K562 (cell line): Measurements from ENCODE around the gene CHRNB4. TPM values are rescaled to one million over a fixed set of nuclear protein-coding genes. Genes with fewer than 3 reads are reported as not detected.

Experiments used
- ATAC-seq: fragments of 200-7000 bp; cut with Tn5 transposase; 3 replicates; pipeline ENCODE4 v1.9.1; 2020; ENCODE audit warnings: moderate library complexity
- BruUV-seq: library from RNA; stranded (reverse); fragments of 400-500 nt; replicated peaks from 2 replicates; lab custom pipeline; 2021; lab: Mats Ljungman, UMichigan
- CTCF ChIA-PET: fragments of 300-600 bp; formaldehyde crosslinking; extraction: SDS; loops from one replicate; lab custom pipeline; 2021; ENCODE audit warnings: low intra/inter-chr PET ratio; lab: Yijun Ruan, JAX
- POLR2A ChIA-PET: fragments of 300-600, 350-650 bp; sonication (Branson Sonifier 250); formaldehyde crosslinking; extraction: SDS; loops from one replicate; lab custom pipeline; 2021; ENCODE audit warnings: antibody characterized with exemption, inconsistent platforms; lab: Yijun Ruan, JAX
- DNase-seq, 4 experiments: peaks; one replicate each; pipeline versions ENCODE4 v3.0.0 to v3.0.0-alpha.2; 2011 to 2018; ENCODE audit warnings: low spot score in 3 of 4, mixed read lengths in 3 of 4; ENCODE audit errors: extremely low read depth in 1 of 4
- FAIRE-seq: peaks from 2 replicates; lab custom pipeline; 2011; peaks lifted over from hg19 to GRCh38; lab: Jason Lieb, UNC
- H2AFZ ChIP-seq: 2 replicates; pipeline ENCODE4 v1.6.0; 2011; ENCODE audit warnings: low read depth, low read length, control low read depth, inconsistent platforms
- H3K27ac ChIP-seq: fragments of 200-600 bp; 3 replicates; pipeline ENCODE4 v1.8.0; 2011; ENCODE audit warnings: low read depth, mild to moderate bottlenecking, control low read depth, inconsistent platforms, low read length, moderate library complexity, mixed read lengths; ENCODE audit errors: extremely low read depth
- H3K27me3 ChIP-seq, 2 experiments: fragments of 300-600 bp in 1 of 2; 2 replicates in 1 of 2; 3 replicates in 1 of 2; pipeline versions ENCODE4 v1.6.0 to v1.8.0; 2011; ENCODE audit warnings: inconsistent platforms in 2 of 2, low read length in 2 of 2, mild to moderate bottlenecking in 1 of 2, mixed read lengths in 1 of 2, moderate library complexity in 1 of 2; ENCODE audit not compliant: control insufficient read depth in 2 of 2, insufficient read depth in 2 of 2
- H3K36me3 ChIP-seq: fragments of 300-600 bp; 3 replicates; pipeline ENCODE4 v1.8.0; 2011; ENCODE audit warnings: mild to moderate bottlenecking, low read length, inconsistent platforms; ENCODE audit not compliant: control insufficient read depth, insufficient read depth
- H3K4me1 ChIP-seq, 2 experiments: fragments of 200-600 bp in 1 of 2; replicated peaks in 1 of 2; 2 replicates in 1 of 2; 3 replicates in 1 of 2; pipeline versions ENCODE4 v1.5.1 to v1.8.0; 2011; ENCODE audit warnings: inconsistent platforms in 2 of 2, low read length in 2 of 2, mild to moderate bottlenecking in 1 of 2, mixed read lengths in 1 of 2, moderate library complexity in 1 of 2; ENCODE audit not compliant: control insufficient read depth in 2 of 2, insufficient read depth in 2 of 2
- H3K4me2 ChIP-seq: 2 replicates; pipeline ENCODE4 v1.6.1; 2011; ENCODE audit warnings: low read length, control low read depth, inconsistent platforms, mixed read lengths; ENCODE audit not compliant: insufficient read depth
- H3K4me3 ChIP-seq: fragments of 200-600 bp; sonication (generic), shearing (Covaris generic); 2 replicates; pipeline ENCODE4 v1.5.1; 2016; ENCODE audit warnings: control low read depth, inconsistent platforms
- H3K79me2 ChIP-seq: fragments of 200-600 bp; 3 replicates; pipeline ENCODE4 v1.8.0; 2011; ENCODE audit warnings: low read length, inconsistent platforms; ENCODE audit not compliant: control insufficient read depth, insufficient read depth
- H3K9ac ChIP-seq, 2 experiments: 2 replicates each; pipeline versions ENCODE4 v1.6.0 to v1.6.1; 2011; ENCODE audit warnings: low read depth in 2 of 2, low read length in 2 of 2, control low read depth in 1 of 2, inconsistent platforms in 1 of 2, mild to moderate bottlenecking in 1 of 2, mixed read lengths in 1 of 2; ENCODE audit not compliant: insufficient read depth in 1 of 2
- H3K9me1 ChIP-seq: one replicate; pipeline ENCODE4 v1.6.0; 2011; ENCODE audit warnings: inconsistent platforms, mild to moderate bottlenecking, low read length, moderate library complexity; ENCODE audit not compliant: control insufficient read depth, insufficient read depth
- H3K9me3 ChIP-seq: replicated peaks from 2 replicates; pipeline ENCODE4 v1.5.1; 2011; ENCODE audit warnings: low read depth, low read length, inconsistent platforms; ENCODE audit not compliant: control insufficient read depth, insufficient read depth
- H4K20me1 ChIP-seq: replicated peaks from 2 replicates; pipeline ENCODE4 v1.6.1; 2011; ENCODE audit warnings: low read length, inconsistent platforms, mixed read lengths; ENCODE audit not compliant: control insufficient read depth, insufficient read depth
- CHCHD3 ChIP-seq: fragments of 250-450 bp; sonication (Bioruptor Pico); IDR thresholded peaks from 2 replicates; pipeline ENCODE4 v2.1.2; 2022; ENCODE audit warnings: mild to moderate bottlenecking
- FOXM1 ChIP-seq, 2 experiments: fragments of 450-650 bp in 1 of 2; sonication (generic) in 1 of 2; formaldehyde crosslinking in 1 of 2; IDR thresholded peaks; 2 replicates each; pipeline versions ENCODE4 v1.6.1 to v1.9.0; 2017 to 2022; ENCODE audit warnings: low read depth in 2 of 2, mild to moderate bottlenecking in 2 of 2, missing genetic modification reagents in 1 of 2, moderate library complexity in 1 of 2
- MXI1 ChIP-seq: IDR thresholded peaks from 2 replicates; pipeline ENCODE4 v1.6.1; 2011; ENCODE audit warnings: low read depth, mild to moderate bottlenecking, improper control_type of control experiment, low read length
- NCOA4 ChIP-seq: fragments of 450-650 bp; IDR thresholded peaks from 2 replicates; pipeline ENCODE4 v1.6.1; 2018; ENCODE audit warnings: mild to moderate bottlenecking; ENCODE audit not compliant: partially characterized antibody
- RBM14 ChIP-seq: fragments of 200-400 bp; formaldehyde crosslinking; IDR thresholded peaks from 2 replicates; pipeline ENCODE4 v1.6.1; 2018; ENCODE audit warnings: low read depth, mild to moderate bottlenecking, low read length, moderate library complexity, borderline replicate concordance; ENCODE audit not compliant: insufficient read depth
- RBM22 ChIP-seq: fragments of 200-400 bp; formaldehyde crosslinking; IDR thresholded peaks from 2 replicates; pipeline ENCODE4 v1.6.1; 2018; ENCODE audit warnings: low read length, low read depth; ENCODE audit not compliant: poor library complexity, severe bottlenecking
- RBM25 ChIP-seq: fragments of 200-400 bp; formaldehyde crosslinking; IDR thresholded peaks from 2 replicates; pipeline ENCODE4 v1.6.1; 2018; ENCODE audit warnings: low read length, low read depth, moderate library complexity; ENCODE audit not compliant: severe bottlenecking
- SIRT6 ChIP-seq: IDR thresholded peaks from one replicate; pipeline ENCODE4 v1.6.1; 2012; ENCODE audit warnings: low read depth, mild to moderate bottlenecking, control low read depth, inconsistent platforms, low read length, moderate library complexity
- SMAD1 ChIP-seq: fragments of 150-350 bp; IDR thresholded peaks from 2 replicates; pipeline ENCODE4 v1.6.1; 2014; ENCODE audit warnings: low read length, low read depth; ENCODE audit not compliant: partially characterized antibody
- TAF15 ChIP-seq: fragments of 200-400 bp; formaldehyde crosslinking; IDR thresholded peaks from 2 replicates; pipeline ENCODE4 v1.6.1; 2017; ENCODE audit warnings: mild to moderate bottlenecking, low read depth, low read length, moderate library complexity
- ZBTB43 ChIP-seq: sonication (generic); formaldehyde crosslinking; IDR thresholded peaks from 2 replicates; pipeline ENCODE4 v1.8.0; 2023; ENCODE audit warnings: mild to moderate bottlenecking, missing genetic modification reagents
- ZBTB8A ChIP-seq: fragments of 450-650 bp; IDR thresholded peaks from 2 replicates; pipeline ENCODE4 v1.6.1; 2018; ENCODE audit warnings: mild to moderate bottlenecking, moderate library complexity; ENCODE audit not compliant: partially characterized antibody
- ZFPM2 ChIP-seq: fragments of 250-450 bp; sonication (Bioruptor Pico); IDR thresholded peaks from 2 replicates; pipeline ENCODE4 v1.5.1; 2022; ENCODE audit warnings: mild to moderate bottlenecking
- ZNF184 ChIP-seq: sonication (generic); formaldehyde crosslinking; IDR thresholded peaks from 2 replicates; pipeline ENCODE4 v1.5.0; 2020; ENCODE audit warnings: missing genetic modification reagents
- ZNF740 ChIP-seq, 3 experiments: fragments of 200-800 bp in 1 of 3; sonication (Bioruptor generic) in 1 of 3; sonication (generic) in 1 of 3; formaldehyde crosslinking in 1 of 3; IDR thresholded peaks; 2 replicates each; pipeline versions ENCODE4 v1.6.1 to v1.8.0; 2016 to 2022; ENCODE audit warnings: mild to moderate bottlenecking in 2 of 3, missing compliant biosample characterization in 2 of 3, missing genetic modification characterization in 2 of 3, missing genetic modification reagents in 1 of 3
- WGBS: fragments of 100-300 bp; shearing (Covaris generic); methylation state at CpG from one replicate; pipeline ENCODE4 v1.1.6; 2016; ENCODE audit warnings: low coverage, mixed read lengths; ENCODE audit not compliant: insufficient coverage; ENCODE audit errors: missing lambda C conversion rate; 5-methylcytosine and 5-hydroxymethylcytosine counted together
- in situ Hi-C: fragments of 300-500 bp; cut with MboI; formaldehyde crosslinking; loops from 4 replicates; pipeline ENCODE4 v1.15.0; 2018; ENCODE audit warnings: inconsistent platforms, mixed read lengths
- intact Hi-C: fragments of 100-400 bp; cut with micrococcal nuclease; formaldehyde crosslinking; loops from 2 replicates; pipeline ENCODE4 v1.14.2; 2022
- polyA plus RNA-seq, 8 experiments: library from polyadenylated mRNA; depleted of rRNA in 4 of 8; stranded (reverse) in 5 of 8; unstranded in 3 of 8; fragments of >200 nt; fragmentation: Nextera tagmentation in 2 of 8; fragmentation: Illumina TruSeq in 1 of 8; extraction: Ambion mirVana in 2 of 8; extraction: Trizol in 1 of 8; gene quantifications; 2 replicates each; pipeline versions ENCODE4 v1.2.1 to v1.2.3, GENCODE V29; 2011 to 2014; ENCODE audit warnings: inconsistent platforms in 1 of 8, missing spikeins in 1 of 8
- total RNA-seq, 7 experiments: library from RNA; depleted of rRNA in 6 of 7; stranded (reverse); fragments of >200 nt in 6 of 7; fragmentation: Illumina TruSeq in 2 of 7; extraction: Trizol in 2 of 7; gene quantifications; 2 replicates each; pipeline versions ENCODE4 v1.2.1 to v1.2.3, GENCODE V29; 2011 to 2021; ENCODE audit warnings: low replicate concordance in 1 of 7

The CHRNB4 gene
- total and polyA plus RNA-seq, 9 of the 15 experiments (the other 6 are each of a cell fraction or from before 2014, with no cell fraction given), result 0.08 to 0.18 TPM; not detected in 7

DNA sequence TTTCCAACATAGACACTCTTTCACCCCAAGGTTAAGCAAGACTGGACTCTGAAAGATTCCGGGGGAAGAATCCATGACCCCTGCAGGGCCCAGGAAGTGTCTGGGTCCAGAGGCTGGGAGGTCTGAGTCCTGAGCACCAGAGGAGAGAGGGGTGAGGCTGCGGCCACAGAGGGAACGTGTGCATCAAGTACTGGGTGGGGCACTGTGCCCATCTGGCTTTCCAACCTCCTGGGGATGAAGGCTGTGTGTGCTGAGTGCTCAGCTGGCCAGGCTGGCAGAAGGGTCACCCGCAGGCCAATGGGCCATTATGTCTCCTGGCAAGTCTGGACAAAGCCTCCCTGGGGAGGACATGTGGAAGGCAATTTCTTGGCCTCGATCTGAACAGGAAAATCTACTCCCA lies 23.5 kb downstream of the CHRNB4 start:
- CTCF ChIA-PET, result interaction anchor here (1.3 to 1.9 kb wide), 2 partner anchors 91 to 134 kb away, joined by 9 to 10 read pairs; no protein-coding TSS in a partner anchor

More for the DNA sequence above, 23.5 kb downstream of the CHRNB4 start:
- Histone ChIP-seq H3K36me3 (no peaks in the 10 kb centered on the region), H3K9ac (no peak overlapping the region), H3K27me3 (peaks cover 21 to 35% of the 10 kb centered on the region in 2 experiments; a peak in 4 of 5 replicates), H4K20me1 (no peaks in the 10 kb centered on the region; the same call in 1 of the 2 replicates), H3K79me2 (no peaks in the 10 kb centered on the region), H3K4me1 (peaks cover 0 to 12% of the 10 kb centered on the region in 2 experiments; a peak in 1 of 5 replicates), H3K9me3 (no peaks in the 10 kb centered on the region), H3K4me3 (no peak overlapping the region), H3K4me2 (no peak overlapping the region), H3K27ac (no peak overlapping the region), H3K9me1 (no peaks in the 10 kb centered on the region), H2AFZ (no peak overlapping the region)
- BruUV-seq, result no TSS peak
- DNase-seq (no peak), ATAC-seq (no peak), FAIRE-seq (no peak)
- TF ChIP-seq RBM25 (no peak), FOXM1 (IDR thresholded peaks at IDR 0.05; ENCODE audit: low read depth) (no peak), FOXM1 (CRISPR knock-in tag; IDR thresholded peaks at IDR 0.05; ENCODE audit: low read depth) (no peak), SIRT6 (no peak), ZNF740 (CRISPR knock-in tag; IDR thresholded peaks at IDR 0.05) (no peak), ZNF740 (tag; IDR thresholded peaks at IDR 0.05) (no peak), RBM14 (no peak), ZBTB8A (no peak), ZNF184 (CRISPR knock-in tag) (no peak), TAF15 (no peak), SMAD1 (no peak), MXI1 (no peak), ZFPM2 (CRISPR knock-in tag) (no peak), CHCHD3 (no peak), ZBTB43 (CRISPR knock-in tag) (no peak), RBM22 (no peak), NCOA4 (no peak)
- POLR2A ChIA-PET, result no interaction called here
- WGBS, result 6% methylated on average over 5 of the region's 5 CpGs
- in situ Hi-C loops (loop anchor here (5.0 kb wide), 1 partner anchor 90 kb away; no protein-coding TSS in a partner anchor), intact Hi-C loops (loop anchor here (5.0 kb wide), 1 partner anchor 310 kb away; no protein-coding TSS in a partner anchor)
